HG03139 (cell line): ENCODE data around the gene POLE4.

Source experiments
- ATAC-seq: cut with Tn5 transposase; IDR thresholded peaks from one replicate; pipeline ENCODE4 v1.9.1; 2021; ENCODE audit not compliant: unreplicated experiment

POLE4 gene

DNA sequence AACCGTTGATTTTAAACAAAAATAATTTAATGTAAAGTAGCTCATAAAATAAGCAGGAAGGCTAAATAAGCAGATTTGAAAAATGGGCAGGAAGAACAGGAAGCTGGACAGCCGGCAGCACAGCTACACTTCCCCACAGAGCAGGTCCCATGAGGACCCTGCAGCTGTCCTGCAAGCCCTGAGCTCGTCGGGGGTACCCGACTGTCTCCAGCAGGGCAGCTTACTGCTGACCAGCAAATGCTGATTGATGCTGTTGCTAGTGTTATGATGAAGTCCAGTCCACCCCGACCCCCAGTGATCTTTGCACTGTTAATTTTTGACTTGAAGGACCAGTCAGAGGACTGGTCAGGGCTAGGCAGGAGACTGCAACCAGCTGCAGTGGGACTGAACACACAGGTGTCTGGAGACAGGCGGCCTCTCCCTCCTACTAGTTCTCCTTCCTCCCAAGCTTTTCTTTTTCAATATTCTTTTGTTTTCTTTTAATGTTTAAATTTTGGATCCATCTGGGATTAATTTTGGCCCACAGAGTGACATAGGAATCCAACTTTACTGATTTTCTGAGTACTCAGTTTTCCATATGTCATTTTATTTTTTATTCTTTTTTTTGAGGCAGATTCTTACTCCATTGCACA is 27.7 kb downstream of the POLE4 start:
- no peak for ATAC-seq

DNA sequence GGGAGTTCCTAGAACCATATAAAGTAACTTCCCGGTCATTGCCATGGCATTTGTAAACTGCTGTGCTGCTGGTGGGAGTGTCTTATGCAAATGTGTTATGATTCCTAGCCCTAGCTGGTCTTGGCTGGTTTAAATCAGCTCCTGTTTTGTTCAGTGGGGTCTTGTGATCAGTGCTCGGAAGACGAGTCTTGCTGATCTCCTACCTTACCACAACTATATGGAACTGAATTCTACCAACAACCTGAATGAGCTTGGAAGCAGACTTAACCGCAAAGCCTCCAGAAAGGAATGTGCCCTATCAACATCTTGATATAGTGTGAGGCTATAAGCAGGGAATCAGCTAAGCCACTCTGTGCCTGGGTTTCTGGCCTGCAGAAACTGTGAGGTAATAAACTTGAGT is 33.5 kb downstream of the POLE4 start:
- ATAC-seq, result no peak

DNA sequence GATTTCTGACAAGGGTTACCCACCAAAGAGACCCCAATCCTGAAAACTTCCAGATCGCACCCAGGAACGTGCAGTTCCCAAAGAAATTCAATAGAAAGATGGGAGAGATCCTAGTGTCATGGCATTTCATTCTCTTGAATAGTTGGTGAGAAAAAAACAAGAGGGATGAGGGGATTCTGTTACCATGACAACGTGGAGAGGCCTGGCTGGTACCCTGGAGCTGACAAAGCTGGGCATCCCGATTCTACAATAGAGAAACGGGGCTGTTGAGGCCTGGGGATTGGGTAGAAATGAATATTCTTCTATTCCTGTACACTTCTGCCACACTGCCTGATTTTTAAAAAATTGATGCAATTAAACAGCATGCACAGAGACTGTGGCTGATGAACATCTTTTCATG is 41.0 kb downstream of the POLE4 start:
- no peak for ATAC-seq

DNA sequence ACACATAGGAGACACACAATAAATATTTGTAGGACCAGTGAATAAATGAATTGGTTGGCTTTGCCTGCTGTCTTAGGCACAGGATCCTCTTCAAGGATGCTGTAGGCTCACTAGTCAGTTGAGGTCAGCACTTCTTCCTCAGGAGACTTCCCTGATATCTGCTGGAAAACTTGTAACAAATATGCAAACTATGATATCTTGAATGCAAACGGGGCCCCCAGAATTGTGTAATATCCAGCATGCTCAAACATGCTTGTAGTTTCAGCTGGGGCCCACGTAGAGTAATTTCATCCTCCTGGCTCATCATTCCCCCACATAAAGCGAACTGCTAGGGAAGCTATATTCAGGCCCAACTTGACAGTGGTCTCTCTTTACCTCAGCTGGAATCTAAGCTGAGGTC is 43.6 kb downstream of the POLE4 start:
- ATAC-seq, result no peak

DNA sequence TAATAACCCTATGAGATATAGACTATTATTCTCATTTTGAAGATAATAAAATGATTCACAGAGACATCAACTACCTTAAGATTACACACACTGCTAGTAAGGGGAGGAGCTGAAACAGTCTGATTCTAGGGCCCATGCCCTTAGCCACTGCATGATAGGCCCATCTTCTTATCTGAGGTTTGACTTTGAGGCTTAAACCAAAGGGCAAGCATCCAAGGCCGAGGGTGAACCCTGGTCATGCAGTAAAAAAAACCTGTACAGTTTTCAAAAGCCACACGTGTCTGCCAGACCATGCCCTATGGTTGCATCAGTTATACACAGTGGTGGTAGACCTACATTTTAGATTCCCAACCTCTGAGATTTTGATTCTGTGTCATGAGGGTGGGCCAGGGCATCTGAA is 44.8 kb downstream of the POLE4 start:
- no peak for ATAC-seq

DNA sequence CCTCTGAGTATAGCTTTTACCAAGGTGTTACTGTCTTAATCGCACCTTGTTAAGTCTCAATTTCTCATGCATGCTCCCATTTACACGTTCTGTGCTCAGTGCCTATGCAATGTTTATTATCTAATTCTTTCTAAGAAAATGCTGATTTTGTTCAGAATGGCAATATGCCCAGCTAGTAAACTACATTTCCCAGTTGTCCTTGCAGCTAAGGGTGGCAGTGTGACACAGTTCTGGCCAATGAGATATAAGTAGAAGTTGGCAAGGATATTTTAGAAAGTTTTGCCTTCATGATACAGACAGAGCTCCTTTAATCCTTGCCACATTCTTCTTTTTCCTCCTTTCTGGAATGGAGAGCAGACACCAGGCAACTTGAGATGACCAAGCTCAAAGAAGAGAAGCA is 45.3 kb downstream of the POLE4 start:
- no peak for ATAC-seq

DNA sequence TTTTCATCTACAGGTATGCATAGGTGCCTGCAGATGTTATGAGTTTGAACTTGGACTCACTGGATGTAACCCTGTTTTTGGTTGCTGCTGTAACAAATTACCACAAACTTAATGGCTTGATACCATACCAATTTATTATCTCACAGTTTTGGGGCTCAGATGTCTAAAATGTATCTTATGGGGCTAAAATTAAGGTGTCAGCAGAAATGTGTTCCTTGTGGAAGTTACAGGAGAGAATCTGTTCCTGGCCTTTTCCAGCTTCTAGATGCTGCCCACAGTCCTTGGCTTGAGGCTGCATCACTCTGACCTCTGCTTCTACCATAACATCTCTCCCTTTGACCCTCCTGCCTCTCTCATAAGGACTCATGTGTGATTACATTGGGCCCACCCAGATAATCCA is 47.6 kb downstream of the POLE4 start:
- no peak for ATAC-seq

DNA sequence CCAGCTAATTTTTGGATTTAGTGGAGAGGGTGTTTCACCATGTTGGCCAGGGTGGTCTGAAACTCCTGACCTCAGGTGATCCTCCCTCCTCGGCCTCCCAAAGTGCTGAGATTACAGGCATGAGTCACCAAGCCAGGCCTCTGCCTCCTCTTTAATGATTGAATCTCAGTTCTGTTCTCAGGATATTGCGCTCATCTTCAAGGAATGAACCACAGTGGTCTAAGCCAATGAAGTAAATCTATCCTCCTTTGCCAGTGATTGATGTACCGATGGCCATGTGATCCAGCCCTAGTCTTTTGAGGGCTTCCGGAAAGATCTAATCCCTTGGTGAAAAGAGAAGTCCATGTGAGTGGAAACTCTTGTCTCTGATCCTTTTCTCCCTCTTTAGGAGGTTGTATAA is 48.6 kb downstream of the POLE4 start:
- no peak for ATAC-seq

DNA sequence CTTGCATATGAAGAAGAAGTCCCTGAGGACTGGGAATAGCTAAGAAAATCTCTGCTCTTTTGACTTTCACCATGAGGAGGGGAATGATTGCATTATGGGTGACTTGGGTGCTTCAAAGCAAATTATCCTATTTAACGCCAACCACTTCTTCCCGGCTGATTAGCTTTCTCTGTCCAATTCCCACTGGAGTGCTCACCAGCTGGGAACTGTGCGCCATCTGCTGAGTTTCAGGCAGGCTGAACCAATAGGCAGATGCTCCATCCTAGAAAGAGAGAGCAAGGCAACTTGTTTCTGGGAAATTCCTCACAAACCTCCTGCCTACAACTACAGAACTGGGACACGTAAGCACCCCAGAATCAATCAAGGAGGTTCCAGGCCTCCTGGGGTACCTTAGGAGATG is 49.4 kb downstream of the POLE4 start:
- no peak for ATAC-seq

DNA sequence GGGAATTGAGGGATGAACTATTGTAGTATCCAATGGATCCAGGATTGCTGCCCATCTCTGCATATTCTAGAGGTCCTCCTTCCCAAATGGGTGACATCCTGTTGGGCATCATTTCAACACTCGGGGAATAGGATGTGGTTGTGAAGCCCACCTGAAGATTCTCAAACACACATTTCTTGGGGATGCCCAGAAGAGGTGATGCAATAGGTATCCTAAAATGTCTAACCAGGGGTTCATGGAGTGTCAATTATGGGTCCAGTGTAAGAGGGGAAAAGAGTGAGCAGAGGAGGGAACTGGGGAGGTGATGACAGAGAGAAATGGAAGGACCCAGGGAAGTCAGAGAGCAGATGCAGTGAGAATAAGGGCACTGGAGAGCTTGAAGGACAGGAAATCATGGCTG is 52.1 kb downstream of the POLE4 start:
- ATAC-seq, result no peak

DNA sequence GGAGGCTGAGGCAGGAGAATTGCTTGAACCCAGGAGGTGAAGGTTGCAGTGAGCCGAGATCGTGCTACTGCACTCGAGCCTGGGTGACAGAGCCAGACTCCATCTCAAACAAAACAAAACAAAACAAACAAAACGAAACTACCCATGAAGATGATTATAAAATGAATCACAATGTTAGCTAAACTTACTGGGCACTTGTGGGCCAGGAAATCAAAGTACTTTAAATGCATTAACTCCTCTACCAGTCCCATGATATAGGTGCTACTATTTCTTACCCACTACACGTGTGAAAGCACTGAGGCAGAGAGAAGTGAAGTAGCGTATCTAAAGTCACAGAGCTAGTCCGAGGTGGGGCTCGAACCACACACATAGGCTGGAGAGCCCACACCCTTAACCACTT is 53.6 kb downstream of the POLE4 start:
- no peak for ATAC-seq

DNA sequence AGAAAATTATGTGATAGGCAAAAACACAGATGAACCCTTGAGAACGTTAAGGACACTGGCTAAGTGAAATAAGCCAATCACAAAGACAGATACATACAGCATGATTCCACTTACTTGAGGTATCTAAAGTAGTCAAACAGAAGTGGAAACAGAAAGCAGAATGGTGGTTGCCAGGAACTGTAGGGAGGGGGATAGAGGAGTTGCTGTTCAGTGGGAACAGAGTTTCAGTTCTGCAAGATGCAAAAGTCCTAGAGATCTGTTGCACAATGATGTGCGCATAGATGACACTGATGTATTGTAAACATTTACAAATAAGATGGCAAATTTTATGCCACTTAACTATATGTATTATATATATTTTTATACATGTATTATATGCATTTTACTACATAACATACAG is 59.7 kb downstream of the POLE4 start:
- ATAC-seq, result no peak
